PC-9 (cell line): ENCODE results near the gene IKZF1. TPM values are rescaled to one million over a fixed set of nuclear protein-coding genes. Genes with fewer than 3 reads are reported as not detected.

Source experiments
- BruUV-seq: library from RNA; stranded (reverse); fragments of 400-500 nt; replicated peaks from 2 replicates; lab custom pipeline; 2021; lab: Mats Ljungman, UMichigan
- CTCF ChIA-PET: fragments of 300-600 bp; sonication (Branson Sonifier 250); formaldehyde crosslinking; loops from one replicate; lab custom pipeline; 2022; ENCODE audit warnings: antibody characterized with exemption; lab: Charles Lee
- POLR2A ChIA-PET: fragments of 300-600 bp; sonication (Branson Sonifier 250); formaldehyde crosslinking; loops from one replicate; lab custom pipeline; 2022; ENCODE audit warnings: antibody characterized with exemption; ENCODE audit not compliant: unreplicated experiment; lab: Charles Lee
- DNase-seq, 2 experiments: peaks; one replicate each; pipeline versions ENCODE4 v3.0.0 to v3.0.0-alpha.2; 2015 to 2022; ENCODE audit warnings: mixed read lengths in 1 of 2
- H2AFZ ChIP-seq: fragments of 200-600 bp; sonication (generic); 2 replicates; pipeline ENCODE4 v1.8.1; 2017; ENCODE audit warnings: antibody characterized with exemption
- H3F3A ChIP-seq: fragments of 200-600 bp; sonication (generic); 2 replicates; pipeline ENCODE4 v1.8.1; 2017; ENCODE audit warnings: antibody characterized with exemption, mild to moderate bottlenecking, low read depth; ENCODE audit not compliant: insufficient read depth
- H3K27ac ChIP-seq: fragments of 200-600 bp; sonication (generic); 2 replicates; pipeline ENCODE4 v1.6.1; 2016; ENCODE audit warnings: mixed run types
- H3K27me3 ChIP-seq: fragments of 200-600 bp; sonication (generic); 2 replicates; pipeline ENCODE4 v1.6.1; 2016; ENCODE audit warnings: low read depth, mixed run types; ENCODE audit not compliant: insufficient read depth
- H3K36me3 ChIP-seq: fragments of 200-600 bp; sonication (generic); 2 replicates; pipeline ENCODE4 v1.6.1; 2016; ENCODE audit warnings: low read depth, mixed run types
- H3K4me1 ChIP-seq: fragments of 200-600 bp; sonication (generic); replicated peaks from 2 replicates; pipeline ENCODE4 v1.6.1; 2016; ENCODE audit warnings: mixed run types; ENCODE audit not compliant: insufficient read depth
- H3K4me2 ChIP-seq: fragments of 200-600 bp; sonication (generic); 2 replicates; pipeline ENCODE4 v1.6.1; 2017; ENCODE audit warnings: mixed run types
- H3K4me3 ChIP-seq: fragments of 200-600 bp; sonication (generic); 2 replicates; pipeline ENCODE4 v1.6.1; 2016; ENCODE audit warnings: mixed run types
- H3K79me2 ChIP-seq: fragments of 200-600 bp; sonication (generic); 2 replicates; pipeline ENCODE4 v1.6.1; 2017; ENCODE audit warnings: low read depth, mixed run types
- H3K9me2 ChIP-seq: fragments of 200-600 bp; sonication (generic); 2 replicates; pipeline ENCODE4 v1.8.1; 2017; ENCODE audit warnings: mild to moderate bottlenecking; ENCODE audit not compliant: insufficient read depth
- H3K9me3 ChIP-seq: fragments of 200-600 bp; sonication (generic); 2 replicates; pipeline ENCODE4 v1.8.1; 2016; ENCODE audit warnings: low read depth; ENCODE audit not compliant: insufficient read depth
- H4K20me1 ChIP-seq: fragments of 200-600 bp; sonication (generic); 2 replicates; pipeline ENCODE4 v1.8.1; 2017; ENCODE audit not compliant: insufficient read depth
- CTCF ChIP-seq: fragments of 200-600 bp; sonication (generic); conservative IDR thresholded peaks from 2 replicates; pipeline ENCODE4 v1.6.1; 2017; ENCODE audit warnings: mixed run types, antibody characterized with exemption, mild to moderate bottlenecking, moderate library complexity
- EZH2 ChIP-seq: fragments of 200-600 bp; sonication (generic); IDR thresholded peaks from 2 replicates; pipeline ENCODE4 v1.8.0; 2017; ENCODE audit warnings: antibody characterized with exemption, low read depth
- intact Hi-C: fragments of 100-400 bp; cut with micrococcal nuclease; formaldehyde crosslinking; loops from one replicate; pipeline ENCODE4 v1.10.0; 2022; ENCODE audit not compliant: unreplicated experiment
- total RNA-seq: library from RNA; stranded (reverse); gene quantifications from 2 replicates; pipeline ENCODE4 v1.2.3, GENCODE V29; 2021

IKZF1 gene
- total RNA-seq, 1 experiment from 2014 or later, result not detected

- TF ChIP-seq EZH2, result no peak
- TF ChIP-seq CTCF, result no peak
- intact Hi-C loops, result no loop called here
These were observed 124.4 kb downstream of the IKZF1 start for GRCh38 chr7:50428911-50429310.

GRCh38 chr7:50431316-50431715 is 126.8 kb downstream of the IKZF1 start:
- no TSS peak for BruUV-seq
- Histone ChIP-seq H3K4me1 (peaks cover 7% of the 10 kb centered on the region), H3K9me2 (no peaks in the 10 kb centered on the region; the same call in 1 of the 2 replicates), H3K36me3 (no peaks in the 10 kb centered on the region), H3K27me3 (peaks cover 5% of the 10 kb centered on the region; the same call in 1 of the 2 replicates), H4K20me1 (no peaks in the 10 kb centered on the region), H3K79me2 (no peaks in the 10 kb centered on the region), H3K27ac (no peak overlapping the region), H3K4me3 (no peak overlapping the region), H3F3A (peaks cover 6% of the 10 kb centered on the region; the same call in 1 of the 2 replicates), H3K9me3 (no peaks in the 10 kb centered on the region), H2AFZ (no peak overlapping the region), H3K4me2 (no peak overlapping the region)
- intact Hi-C loops, result no loop called here
- POLR2A ChIA-PET, result no interaction called here
- TF ChIP-seq EZH2 (no peak), CTCF (no peak)
- CTCF ChIA-PET, result no interaction called here
- no peak for DNase-seq

More at GRCh38 chr7:50428911-50429310, 124.4 kb downstream of the IKZF1 start:
- Histone ChIP-seq H3K9me3 (no peaks in the 10 kb centered on the region), H3F3A (no peaks in the 10 kb centered on the region), H3K27me3 (peaks cover 5% of the 10 kb centered on the region; the same call in 1 of the 2 replicates), H4K20me1 (no peaks in the 10 kb centered on the region), H3K4me1 (no peaks in the 10 kb centered on the region), H2AFZ (no peak overlapping the region), H3K27ac (no peak overlapping the region), H3K9me2 (no peaks in the 10 kb centered on the region; the same call in 1 of the 2 replicates), H3K79me2 (no peaks in the 10 kb centered on the region), H3K4me2 (no peak overlapping the region), H3K36me3 (no peaks in the 10 kb centered on the region), H3K4me3 (no peak overlapping the region)
- BruUV-seq, result no TSS peak
- ChIA-PET CTCF (no interaction called here), POLR2A (no interaction called here)
- DNase-seq, result no peak

- no peaks in the 10 kb centered on the region; the same call in 1 of the 2 replicates for H3K9me2 ChIP-seq
- H3K27me3 ChIP-seq, result peaks cover 5% of the 10 kb centered on the region; the same call in 1 of the 2 replicates
- H3K4me1 ChIP-seq, result peaks cover 12% of the 10 kb centered on the region
- H3K79me2 ChIP-seq, result no peaks in the 10 kb centered on the region
- H2AFZ ChIP-seq, result no peak overlapping the region
- H4K20me1 ChIP-seq, result no peaks in the 10 kb centered on the region
- TF ChIP-seq EZH2, result no peak
- TF ChIP-seq CTCF, result no peak
- no TSS peak for BruUV-seq
- H3K27ac ChIP-seq, result no peak overlapping the region
- no peak for DNase-seq
- POLR2A ChIA-PET, result no interaction called here
- H3K4me2 ChIP-seq, result no peak overlapping the region
- peaks cover 10% of the 10 kb centered on the region for H3F3A ChIP-seq
- H3K9me3 ChIP-seq, result no peaks in the 10 kb centered on the region
- H3K4me3 ChIP-seq, result no peak overlapping the region
- no peaks in the 10 kb centered on the region for H3K36me3 ChIP-seq
- intact Hi-C loops, result no loop called here
- CTCF ChIA-PET, result no interaction called here
These were observed 127.3 kb downstream of the IKZF1 start for GRCh38 chr7:50431722-50432305.
